Vagina (tissue), 2 donors: ENCODE results near the gene MYO15B.

Experiments
- CTCF ChIP-seq, 3 experiments: fragments of 450-650 bp in 2 of 3; fragments of 200-600 bp in 1 of 3; sonication (generic) in 1 of 3; IDR thresholded peaks; one replicate each; pipeline ENCODE4 v1.5.1; 2017 to 2019; ENCODE audit warnings: antibody characterized with exemption in 3 of 3, mild to moderate bottlenecking in 2 of 3, moderate library complexity in 2 of 3
- POLR2A ChIP-seq, 2 donors: fragments of 450-650 bp; IDR thresholded peaks; one replicate each; pipeline ENCODE4 v1.6.1; 2017; ENCODE audit warnings: antibody characterized with exemption in 2 of 2, mild to moderate bottlenecking in 2 of 2, moderate library complexity in 2 of 2
- POLR2AphosphoS5 ChIP-seq, 2 donors: sonication (generic); formaldehyde crosslinking; IDR thresholded peaks; one replicate each; pipeline ENCODE4 v1.9.0; 2017; ENCODE audit warnings: antibody characterized with exemption in 2 of 2, mild to moderate bottlenecking in 2 of 2, low read depth in 1 of 2; ENCODE audit not compliant: insufficient read depth in 1 of 2

- TF ChIP-seq POLR2AphosphoS5 (IDR thresholded peaks at IDR 0.05; ENCODE audit: insufficient read depth in 1 of 2, low read depth in 1 of 2) (no peak), CTCF (IDR thresholded peaks at IDR 0.05) (no peak), POLR2A (IDR thresholded peaks at IDR 0.05) (no peak)
These were observed 22.0 kb upstream of the MYO15B start for GRCh38 chr17:75565618-75566017.
